Gastroesophageal sphincter (tissue), 4 donors: ENCODE measurements around the gene CDKAL1. TPM values are rescaled to one million over a fixed set of nuclear protein-coding genes. Genes with fewer than 3 reads are reported as not detected.

Experiments used
- ATAC-seq: fragments of 150-250 bp; one replicate; pipeline ENCODE4 v1.9.1; 2016; ENCODE audit warnings: mild to moderate bottlenecking, moderate library complexity
- H3K27ac ChIP-seq, 4 donors: fragments of 200-600 bp; sonication (generic) in 3 of 4; 1 replicate in 3 of 4; 2 replicates in 1 of 4; pipeline ENCODE4 v1.5.1; 2016 to 2019
- H3K27me3 ChIP-seq: fragments of 200-600 bp; sonication (generic); one replicate; pipeline ENCODE4 v1.5.1; 2019
- H3K36me3 ChIP-seq, 2 donors: fragments of 200-600 bp; sonication (generic); one replicate each; pipeline ENCODE4 v1.5.1; 2019; ENCODE audit warnings: control low read depth in 1 of 2
- H3K4me1 ChIP-seq, 3 donors: fragments of 200-600 bp; sonication (generic); 1 replicate in 2 of 3; 2 replicates in 1 of 3; pipeline ENCODE4 v1.5.1; 2016 to 2019; ENCODE audit warnings: control low read depth in 2 of 3
- H3K4me3 ChIP-seq, 2 donors: fragments of 200-600 bp; sonication (generic); one replicate each; pipeline ENCODE4 v1.5.1; 2019; ENCODE audit warnings: mild to moderate bottlenecking in 1 of 2, moderate library complexity in 1 of 2
- H3K9me3 ChIP-seq, 3 donors: fragments of 200-600 bp; sonication (generic); one replicate each; pipeline ENCODE4 v1.5.1; 2017 to 2019; ENCODE audit warnings: control low read depth in 2 of 3
- EP300 ChIP-seq: sonication (generic); formaldehyde crosslinking; IDR thresholded peaks from one replicate; pipeline ENCODE4 v1.6.1; 2017; ENCODE audit warnings: antibody characterized with exemption, mild to moderate bottlenecking
- POLR2A ChIP-seq, 2 donors: fragments of 450-650 bp; IDR thresholded peaks; one replicate each; pipeline ENCODE4 v1.6.1; 2017; ENCODE audit warnings: antibody characterized with exemption in 2 of 2, mild to moderate bottlenecking in 2 of 2, moderate library complexity in 1 of 2
- POLR2AphosphoS5 ChIP-seq: sonication (generic); formaldehyde crosslinking; IDR thresholded peaks from one replicate; pipeline ENCODE4 v1.6.1; 2017; ENCODE audit warnings: antibody characterized with exemption
- WGBS, 2 donors: methylation state at CpG; one replicate each; pipeline ENCODE4 v1.1.5; 2018; ENCODE audit warnings: low coverage in 1 of 2; 5-methylcytosine and 5-hydroxymethylcytosine counted together
- total RNA-seq, 4 donors: library from RNA; depleted of rRNA; stranded (reverse); fragments of >200 nt; gene quantifications; one replicate each; pipeline ENCODE4 v1.1.0, GENCODE V29; 2016
- TF ChIP-seq, protein P1 (sequence below), 4 experiments: fragments of 200-600 bp in 2 of 4; fragments of 450-650 bp in 2 of 4; sonication (generic) in 1 of 4; IDR thresholded peaks; one replicate each; pipeline ENCODE4 v1.5.1; 2017 to 2019; ENCODE audit warnings: antibody characterized with exemption in 4 of 4, mild to moderate bottlenecking in 2 of 4, moderate library complexity in 2 of 4

The CDKAL1 gene
- total RNA-seq, 4 donors from 2014 or later: 10.9 to 17.9 (median 15.0) TPM

DNA sequence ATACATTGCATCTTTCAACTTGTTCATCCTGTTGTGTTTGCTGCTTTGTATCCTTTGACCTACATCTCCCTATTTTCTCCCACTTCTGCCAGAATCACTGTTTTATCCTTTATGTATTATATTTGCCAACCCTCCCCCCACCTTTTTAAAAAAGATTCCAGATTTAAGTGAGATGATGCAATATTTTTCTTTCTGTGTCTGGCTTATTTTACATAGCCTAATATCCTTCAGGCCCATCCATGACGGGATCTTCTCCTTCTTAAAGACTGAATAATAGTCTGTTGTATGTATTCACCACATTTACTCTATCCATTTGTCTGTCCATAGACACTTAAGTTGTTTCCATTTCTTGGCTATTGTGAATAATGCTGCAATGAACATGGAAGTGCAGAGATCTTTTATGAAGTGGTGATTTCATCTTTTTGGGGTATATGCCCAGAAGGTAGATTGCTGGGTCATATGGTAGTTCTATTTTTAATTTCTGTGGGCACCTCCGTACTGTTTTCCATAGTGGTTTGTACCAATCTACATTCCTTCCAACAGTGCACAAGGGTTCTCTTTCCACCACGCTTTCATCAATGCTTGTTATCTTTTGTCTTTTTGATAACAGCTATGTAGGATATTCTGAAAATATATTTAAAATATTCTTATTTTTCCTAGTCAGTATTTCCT, 181.0 kb downstream of the CDKAL1 start:
- Histone ChIP-seq H3K4me3 (no peak overlapping the region), H3K9me3 (no peaks in the 10 kb centered on the region), H3K27ac (no peak overlapping the region), H3K27me3 (no peaks in the 10 kb centered on the region), H3K4me1 (no peaks in the 10 kb centered on the region), H3K36me3 (no peaks in the 10 kb centered on the region)
- TF ChIP-seq, protein P1, sequence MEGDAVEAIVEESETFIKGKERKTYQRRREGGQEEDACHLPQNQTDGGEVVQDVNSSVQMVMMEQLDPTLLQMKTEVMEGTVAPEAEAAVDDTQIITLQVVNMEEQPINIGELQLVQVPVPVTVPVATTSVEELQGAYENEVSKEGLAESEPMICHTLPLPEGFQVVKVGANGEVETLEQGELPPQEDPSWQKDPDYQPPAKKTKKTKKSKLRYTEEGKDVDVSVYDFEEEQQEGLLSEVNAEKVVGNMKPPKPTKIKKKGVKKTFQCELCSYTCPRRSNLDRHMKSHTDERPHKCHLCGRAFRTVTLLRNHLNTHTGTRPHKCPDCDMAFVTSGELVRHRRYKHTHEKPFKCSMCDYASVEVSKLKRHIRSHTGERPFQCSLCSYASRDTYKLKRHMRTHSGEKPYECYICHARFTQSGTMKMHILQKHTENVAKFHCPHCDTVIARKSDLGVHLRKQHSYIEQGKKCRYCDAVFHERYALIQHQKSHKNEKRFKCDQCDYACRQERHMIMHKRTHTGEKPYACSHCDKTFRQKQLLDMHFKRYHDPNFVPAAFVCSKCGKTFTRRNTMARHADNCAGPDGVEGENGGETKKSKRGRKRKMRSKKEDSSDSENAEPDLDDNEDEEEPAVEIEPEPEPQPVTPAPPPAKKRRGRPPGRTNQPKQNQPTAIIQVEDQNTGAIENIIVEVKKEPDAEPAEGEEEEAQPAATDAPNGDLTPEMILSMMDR (IDR thresholded peaks at IDR 0.05): no peak
- TF ChIP-seq POLR2AphosphoS5 (no peak), POLR2A (IDR thresholded peaks at IDR 0.05) (no peak), EP300 (no peak)
- WGBS, 2 donors: 62 to 76% methylated on average over 3 of the region's 3 CpGs
- ATAC-seq: no peak

DNA sequence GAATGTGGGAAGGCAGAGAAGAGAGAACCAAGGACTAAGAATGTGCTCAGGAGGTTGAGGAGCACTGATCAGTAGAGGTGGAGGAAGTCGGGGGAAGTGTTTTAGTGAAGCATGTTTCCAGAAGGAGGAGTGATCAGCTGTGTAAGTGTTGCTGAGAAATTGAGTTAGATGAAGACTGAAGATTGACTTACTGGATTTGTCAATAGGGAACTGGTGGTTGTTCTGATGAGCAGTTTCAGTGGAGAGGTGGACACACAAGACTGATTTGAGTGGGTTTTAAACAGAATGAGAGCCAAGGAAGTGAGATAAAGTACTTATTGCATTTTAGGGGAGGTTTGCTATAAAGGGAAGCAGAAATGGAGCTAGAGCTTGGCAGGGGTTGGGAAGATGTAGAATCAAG, 182.6 kb downstream of the CDKAL1 start:
- H3K4me3 ChIP-seq: no peak overlapping the region
- ATAC-seq: no peak
- no peaks in the 10 kb centered on the region for H3K4me1 ChIP-seq
- H3K9me3 ChIP-seq: no peaks in the 10 kb centered on the region
- no peak overlapping the region for H3K27ac ChIP-seq
- TF ChIP-seq EP300: no peak
- no peak for TF ChIP-seq POLR2AphosphoS5
- TF ChIP-seq POLR2A (IDR thresholded peaks at IDR 0.05): no peak
- TF ChIP-seq, protein P1 (IDR thresholded peaks at IDR 0.05): no peak
- WGBS, 2 donors: 92 to 93% methylated on average over 1 of the region's 1 CpG
- H3K36me3 ChIP-seq: no peaks in the 10 kb centered on the region
- no peaks in the 10 kb centered on the region for H3K27me3 ChIP-seq

DNA sequence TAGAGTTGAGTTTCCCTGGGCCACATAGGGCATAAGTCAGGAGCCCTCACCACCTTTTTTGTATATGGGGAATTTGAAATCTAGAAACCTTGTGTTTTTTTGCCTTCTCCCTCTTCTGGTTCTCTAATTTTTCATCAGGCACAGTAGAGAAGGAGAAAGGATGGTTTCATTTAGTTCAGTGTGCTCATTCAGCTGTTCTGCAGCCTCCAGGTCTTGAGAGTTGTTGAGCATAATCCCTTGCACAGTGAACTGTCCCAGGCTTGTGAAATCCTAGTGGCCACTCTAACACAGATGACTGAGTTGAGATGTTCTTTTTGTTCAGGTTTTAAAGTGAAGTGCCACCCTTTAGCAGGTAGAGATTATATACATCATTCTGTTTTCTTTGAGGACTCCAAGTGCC, 183.5 kb downstream of the CDKAL1 start:
- TF ChIP-seq POLR2AphosphoS5: no peak
- no peak for TF ChIP-seq EP300
- no peak for TF ChIP-seq POLR2A (IDR thresholded peaks at IDR 0.05)
- TF ChIP-seq, protein P1 (IDR thresholded peaks at IDR 0.05): no peak
- peaks cover 0 to under 1% of the 10 kb centered on the region in 2 donors for H3K36me3 ChIP-seq
- H3K9me3 ChIP-seq: no peaks in the 10 kb centered on the region
- no peaks in the 10 kb centered on the region for H3K27me3 ChIP-seq
- H3K27ac ChIP-seq: no peak overlapping the region
- ATAC-seq: no peak
- H3K4me1 ChIP-seq: no peaks in the 10 kb centered on the region
- H3K4me3 ChIP-seq: no peak overlapping the region

DNA sequence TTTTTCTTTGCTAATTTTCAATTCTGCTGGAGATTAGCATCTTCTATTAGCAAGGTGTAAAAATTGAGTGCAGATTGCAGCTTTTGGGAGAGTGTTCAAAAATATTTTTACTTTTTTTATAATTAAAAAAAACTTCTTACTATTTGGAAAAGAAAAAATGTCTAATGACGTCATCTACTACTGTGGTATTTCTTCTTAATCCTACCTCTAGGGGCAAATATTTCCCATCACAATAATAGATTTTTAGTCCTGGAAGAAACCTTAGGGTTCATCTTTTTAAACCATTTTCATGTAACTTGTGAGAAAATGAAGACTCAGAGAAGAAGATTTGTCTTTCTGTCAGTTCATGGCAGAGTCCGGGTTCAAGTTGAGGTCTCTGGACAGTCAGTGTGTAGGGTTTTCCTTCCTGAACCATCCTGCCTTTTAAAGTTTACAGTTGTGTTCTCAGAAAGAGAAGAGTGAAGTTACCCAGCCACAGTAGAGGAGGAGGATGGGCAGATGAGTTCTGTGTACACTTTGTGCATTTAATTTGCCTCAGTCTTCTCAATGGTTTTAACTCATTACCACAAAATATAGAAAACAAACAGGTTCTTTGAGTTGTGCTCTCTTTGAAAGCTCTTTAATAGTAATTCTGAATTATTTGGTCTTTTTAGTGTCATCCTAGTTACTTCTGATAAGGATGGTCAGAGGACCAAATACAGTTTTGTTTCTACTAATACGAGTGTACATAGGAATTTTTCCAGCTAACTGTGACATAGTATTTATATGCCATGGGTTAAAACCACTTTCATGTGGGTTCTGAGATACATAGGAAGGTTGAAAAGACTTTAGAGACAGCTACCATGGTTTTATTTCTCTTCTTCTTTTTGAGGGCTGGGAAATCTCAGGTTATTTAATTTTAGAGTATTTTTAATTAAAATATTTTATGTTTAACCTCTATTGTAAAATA, 184.7 kb downstream of the CDKAL1 start:
- WGBS, 2 donors: 57 to 72% methylated on average over 3 of the region's 3 CpGs
- H3K9me3 ChIP-seq: no peaks in the 10 kb centered on the region
- no peak overlapping the region for H3K27ac ChIP-seq
- H3K36me3 ChIP-seq: peaks cover 0 to 8% of the 10 kb centered on the region in 2 donors
- ATAC-seq: no peak
- no peak overlapping the region for H3K4me3 ChIP-seq
- H3K27me3 ChIP-seq: no peaks in the 10 kb centered on the region
- TF ChIP-seq EP300 (no peak), POLR2AphosphoS5 (no peak), POLR2A (IDR thresholded peaks at IDR 0.05) (no peak)
- TF ChIP-seq, protein P1 (IDR thresholded peaks at IDR 0.05): no peak
- no peaks in the 10 kb centered on the region for H3K4me1 ChIP-seq
